HTERT RPE-1 (cell line): ENCODE results near the gene CNP.
"Not testable (repeated sequence)": the region's sequence is repeated elsewhere in the genome, so short reads cannot be mapped to it uniquely, and the experiment has no call there.

Experiments
- in situ Hi-C: fragments of 300-500 bp; cut with MboI; formaldehyde crosslinking; loops from 4 replicates; pipeline ENCODE4 v1.14.3; 2020; ENCODE audit warnings: low sequenced_read_pairs

The CNP gene

DNA sequence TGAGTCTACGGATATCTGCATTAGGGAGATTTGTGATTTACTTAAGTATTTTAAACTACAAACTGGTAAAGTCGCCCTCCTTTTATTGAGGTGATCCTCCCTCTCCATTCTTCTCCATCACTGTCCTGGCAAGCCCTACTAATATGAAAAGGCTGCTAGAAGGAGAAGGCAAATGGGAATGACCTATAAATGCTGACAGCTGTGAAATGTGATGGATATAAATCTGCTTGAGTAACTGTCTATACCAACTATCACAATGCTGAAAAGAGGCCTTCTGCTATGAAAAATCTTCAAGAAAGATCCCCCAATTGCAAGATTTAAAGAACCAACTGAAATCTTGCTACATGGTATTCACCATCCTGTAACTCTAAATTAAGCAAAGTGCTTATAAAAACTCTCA is 35.1 kb downstream of the CNP start:
- in situ Hi-C loops: no loop called here

DNA sequence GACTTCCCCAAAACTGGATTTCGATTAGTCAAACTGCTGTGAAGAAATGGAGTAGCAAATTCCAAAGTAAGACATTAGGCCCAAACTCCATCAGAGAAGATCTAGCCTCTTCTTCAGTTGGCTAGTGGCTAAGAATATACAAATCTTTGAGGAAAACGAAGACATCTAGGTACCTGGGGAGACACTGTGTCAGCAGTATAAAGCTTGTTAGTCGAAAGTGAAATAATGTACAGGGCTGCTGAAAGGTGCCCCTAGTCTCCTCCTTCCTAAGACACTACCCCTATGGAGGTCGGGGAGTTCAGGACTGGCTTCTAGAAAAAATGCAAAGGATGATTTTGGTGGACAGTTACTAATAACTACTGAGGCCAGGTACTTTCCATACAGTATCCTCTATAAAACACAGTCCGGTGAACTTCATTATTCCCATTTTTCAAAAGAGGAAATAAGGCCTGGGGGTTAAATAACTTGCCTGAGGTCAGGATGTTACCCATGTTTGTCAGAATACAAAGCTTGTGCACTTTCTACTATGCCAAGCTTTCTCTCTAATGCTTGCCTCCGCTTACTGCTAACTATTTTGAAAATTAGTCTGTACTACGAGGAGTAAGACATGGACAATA is 35.7 kb downstream of the CNP start:
- in situ Hi-C loops: no loop called here

DNA sequence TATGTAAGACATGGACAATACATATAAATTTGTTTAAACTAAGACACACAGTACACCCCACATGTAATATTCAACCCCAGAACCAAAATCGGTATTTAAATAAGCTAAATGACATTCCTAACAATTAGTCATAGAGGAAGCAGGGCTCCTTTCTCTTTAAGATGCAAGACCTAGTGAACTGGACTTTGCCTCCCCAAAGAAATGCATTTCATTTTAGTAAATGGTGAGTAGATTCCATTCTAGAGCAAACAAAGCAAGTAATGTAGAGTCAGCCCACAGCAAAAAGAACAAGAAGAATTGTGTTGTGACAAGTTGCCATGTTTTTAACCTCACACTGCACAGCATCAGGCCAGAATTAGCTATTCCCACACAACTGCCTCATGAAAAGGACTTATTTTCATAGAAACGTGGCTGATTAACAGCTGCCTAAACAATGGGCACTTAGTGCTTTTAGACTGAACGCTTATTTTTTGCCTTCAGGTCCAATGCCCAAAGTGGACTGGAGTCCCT is 36.3 kb downstream of the CNP start:
- in situ Hi-C loops: no loop called here

DNA sequence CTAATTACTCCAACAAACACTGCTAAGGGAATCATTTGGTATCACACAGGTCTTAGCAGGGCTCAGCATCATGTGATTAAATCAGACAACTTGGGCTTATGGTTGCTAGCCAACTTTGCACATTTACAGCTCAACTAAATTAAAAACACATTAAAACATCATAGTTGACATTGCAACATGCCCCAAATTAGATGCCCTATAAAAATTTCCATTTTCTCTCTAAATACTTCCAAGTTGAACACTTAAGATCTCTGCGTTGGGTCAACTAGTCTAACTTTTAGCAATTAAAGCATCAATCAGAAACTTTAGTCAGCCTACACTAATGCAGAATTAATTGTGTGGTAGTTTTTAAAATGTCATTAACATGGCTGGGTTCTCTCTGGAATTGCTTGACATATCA is 38.6 kb downstream of the CNP start:
- in situ Hi-C loops: no loop called here

DNA sequence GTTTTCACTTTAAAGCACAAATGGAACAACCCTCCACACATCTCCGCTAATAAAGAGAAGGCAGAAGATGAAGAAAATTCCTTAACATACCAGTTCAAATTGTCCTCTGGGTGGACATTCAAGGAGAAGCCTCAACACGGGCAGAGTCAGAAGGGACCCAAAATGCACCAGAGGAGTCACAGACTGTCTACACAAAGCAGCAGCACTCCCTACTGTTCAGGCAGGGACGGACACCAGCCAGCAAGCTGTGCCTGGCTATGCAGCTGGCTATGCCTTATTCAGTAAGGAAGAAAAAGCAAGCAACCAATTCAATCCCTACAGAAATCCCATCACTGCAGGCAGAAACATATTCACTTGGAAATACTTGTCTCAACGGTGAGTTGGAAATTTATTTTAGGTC is 42.6 kb downstream of the CNP start:
- in situ Hi-C loops: no loop called here

DNA sequence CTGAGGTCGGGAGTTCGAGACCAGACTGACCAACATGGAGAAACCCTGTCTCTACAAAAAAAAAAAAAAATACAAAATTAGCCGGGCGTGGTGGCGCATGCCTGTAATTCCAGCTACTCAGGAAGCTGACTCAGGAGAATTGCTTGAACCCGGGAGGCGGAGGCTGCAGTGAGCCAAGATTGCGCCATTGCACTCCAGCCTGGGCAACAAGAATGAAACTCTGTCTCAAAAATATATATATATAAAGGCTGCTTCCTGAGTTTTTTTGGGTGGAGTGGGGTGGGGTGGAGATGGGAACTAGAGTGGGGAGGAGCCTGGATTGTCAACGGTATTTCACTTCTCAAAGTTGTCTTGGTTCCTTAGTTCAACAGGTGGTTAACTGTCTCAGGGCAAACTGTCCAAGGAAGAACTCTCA is 43.7 kb downstream of the CNP start:
- in situ Hi-C loops: not testable (repeated sequence)

DNA sequence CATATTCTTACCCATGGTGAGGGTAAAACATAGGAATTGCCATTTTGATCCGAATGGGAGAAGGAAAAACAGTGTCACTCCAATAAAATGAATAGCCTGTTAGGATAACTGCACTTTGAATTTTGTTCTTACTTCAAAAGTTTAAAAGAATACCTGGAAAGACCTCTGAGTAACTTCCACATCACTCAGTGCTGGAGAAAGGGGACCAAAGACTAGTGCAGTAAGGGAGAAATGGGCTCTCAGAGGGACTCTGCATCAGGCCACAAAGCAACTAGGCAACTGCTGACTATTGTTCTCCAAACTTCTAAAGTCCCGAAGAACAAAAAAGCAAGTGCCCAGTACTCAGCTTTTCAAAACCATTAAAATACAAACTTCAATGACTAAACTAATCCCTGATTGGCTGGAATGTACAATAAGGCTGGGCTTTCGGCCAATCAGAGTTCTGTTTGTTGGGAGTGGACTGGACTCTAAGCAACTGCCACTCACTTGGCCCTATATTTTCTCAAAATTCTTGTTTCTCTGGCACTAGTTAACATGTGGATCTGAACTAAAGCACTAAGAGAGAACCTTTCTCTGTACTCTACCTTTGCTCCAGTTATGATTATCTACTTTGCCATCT is 44.4 kb downstream of the CNP start:
- in situ Hi-C loops: no loop called here

DNA sequence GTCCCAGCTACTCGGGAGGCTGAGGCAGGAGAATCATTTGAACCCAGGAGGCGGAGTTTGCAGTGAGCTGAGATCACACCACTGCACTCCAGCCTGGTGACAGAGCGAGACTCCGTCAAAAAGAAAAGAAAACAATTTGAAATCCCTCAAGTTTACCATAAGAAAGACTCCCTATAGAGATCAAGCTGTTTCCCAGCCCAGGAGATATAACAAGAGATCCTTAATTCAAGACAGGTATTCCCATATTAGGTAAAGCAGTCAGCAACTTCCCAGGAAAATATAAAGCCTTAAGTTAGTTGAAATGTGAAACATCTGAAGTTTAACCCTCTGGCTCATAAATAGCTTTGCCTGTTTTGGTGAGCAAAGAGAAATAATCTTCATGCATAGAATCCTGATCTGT is 45.8 kb downstream of the CNP start:
- in situ Hi-C loops: not testable (repeated sequence)

DNA sequence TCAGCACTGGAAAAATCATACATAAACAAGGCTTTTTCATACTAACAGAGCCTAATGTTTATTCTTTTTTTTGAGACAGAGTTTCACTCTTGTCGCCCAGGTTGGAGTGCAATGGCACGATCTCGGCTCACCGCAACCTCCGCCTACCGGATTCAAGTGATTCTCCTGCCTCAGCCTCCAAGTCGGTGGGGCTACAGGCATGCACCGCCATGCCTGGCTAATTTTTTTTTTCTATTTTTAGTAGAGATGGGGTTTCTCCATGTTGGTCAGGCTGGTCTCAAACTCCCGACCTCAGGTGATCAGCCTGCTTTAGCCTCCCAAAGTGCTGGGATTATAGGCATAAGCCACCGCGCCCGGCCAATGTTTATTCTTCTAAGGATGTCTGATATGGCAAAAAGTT is 47.1 kb downstream of the CNP start:
- in situ Hi-C loops: not testable (repeated sequence)

DNA sequence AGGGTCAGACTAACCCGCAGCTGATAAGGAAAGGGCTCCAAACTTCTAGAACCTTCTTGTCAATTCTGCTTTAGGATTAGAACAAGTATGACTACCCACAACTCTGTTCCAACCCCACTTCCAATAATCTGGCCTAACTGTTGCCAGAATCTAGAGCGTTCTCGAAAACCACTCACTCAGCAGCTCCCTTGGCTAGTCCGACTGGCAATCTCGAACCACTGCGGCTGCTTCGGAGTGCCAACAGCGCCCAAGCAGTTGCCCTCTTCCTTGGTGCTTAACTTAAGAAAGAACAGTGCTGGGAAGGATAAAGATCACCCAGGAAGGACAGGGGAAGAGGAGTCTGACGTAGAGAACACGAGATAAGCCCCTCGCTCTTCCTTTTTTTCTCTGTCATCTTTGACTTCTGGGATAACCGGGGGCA is 49.8 kb downstream of the CNP start:
- in situ Hi-C loops: no loop called here

DNA sequence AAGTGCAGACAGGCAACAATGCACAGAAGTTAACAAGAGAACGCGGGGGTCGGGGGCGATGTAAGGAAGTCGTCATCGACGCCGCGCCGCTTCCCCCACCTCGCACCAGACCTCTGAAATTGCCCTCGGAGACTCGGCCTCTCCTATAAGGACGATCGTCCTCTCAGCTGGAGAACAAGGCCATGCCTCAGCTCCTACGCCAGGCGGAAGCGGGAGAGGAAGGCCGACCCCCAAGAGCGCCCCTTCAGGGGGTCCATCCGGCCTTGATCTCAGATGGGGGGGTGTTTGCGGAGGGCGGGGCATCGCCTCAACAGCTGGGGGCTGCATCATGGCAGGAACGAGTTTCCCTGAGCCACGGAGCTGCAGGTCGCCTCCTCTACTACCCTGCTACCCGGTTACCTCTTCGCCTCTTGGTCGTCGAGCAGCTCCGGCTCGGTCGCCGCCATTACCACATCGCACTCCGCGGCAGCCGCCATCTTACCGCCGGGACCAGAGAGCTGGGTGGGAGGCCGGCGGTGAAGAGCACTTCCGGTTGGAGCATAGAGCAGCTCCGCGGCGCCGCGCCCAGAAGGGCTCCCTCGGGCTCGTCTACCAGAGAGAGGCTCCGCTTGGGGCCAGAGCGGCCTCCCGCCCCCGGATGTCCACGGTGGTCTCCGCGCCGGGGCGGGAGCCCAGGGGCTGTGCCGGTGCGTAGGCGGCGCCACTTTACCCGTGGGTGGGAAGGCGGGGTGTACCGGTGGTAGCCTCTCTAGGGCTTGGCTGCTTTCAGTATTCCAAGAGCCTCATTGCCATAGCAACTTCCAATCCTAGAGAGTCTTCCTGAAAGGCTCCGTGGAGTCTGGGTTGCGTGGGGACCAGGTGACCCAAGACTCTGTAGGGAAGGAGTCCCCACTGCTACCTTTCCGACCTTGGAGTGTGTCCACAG is 50.6 kb downstream of the CNP start, which contains the start of gene DNAJC7:
Gene DNAJC7 (minus strand): TSS at position 499 of the 925 bp plus-strand sequence. CDS start 23 bp downstream, at position 476.
- in situ Hi-C loops: no loop called here

DNA sequence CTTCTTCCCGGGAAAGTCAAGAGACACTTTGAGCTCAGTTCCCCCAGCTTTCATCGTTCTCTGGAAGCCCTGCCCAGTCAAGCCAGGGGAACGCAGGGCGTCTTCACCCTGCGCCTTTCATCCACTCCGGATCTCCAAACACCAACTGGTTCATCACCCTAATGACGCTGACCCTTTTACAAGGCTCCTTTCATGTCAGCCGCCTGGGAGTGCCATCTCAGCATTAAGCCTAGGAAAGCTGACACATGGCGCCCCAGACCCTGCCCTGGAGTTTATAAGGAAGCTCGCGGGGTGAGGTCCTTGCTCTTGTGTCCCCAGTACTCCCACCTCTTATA is 51.2 kb downstream of the CNP start:
- in situ Hi-C loops: no loop called here

DNA sequence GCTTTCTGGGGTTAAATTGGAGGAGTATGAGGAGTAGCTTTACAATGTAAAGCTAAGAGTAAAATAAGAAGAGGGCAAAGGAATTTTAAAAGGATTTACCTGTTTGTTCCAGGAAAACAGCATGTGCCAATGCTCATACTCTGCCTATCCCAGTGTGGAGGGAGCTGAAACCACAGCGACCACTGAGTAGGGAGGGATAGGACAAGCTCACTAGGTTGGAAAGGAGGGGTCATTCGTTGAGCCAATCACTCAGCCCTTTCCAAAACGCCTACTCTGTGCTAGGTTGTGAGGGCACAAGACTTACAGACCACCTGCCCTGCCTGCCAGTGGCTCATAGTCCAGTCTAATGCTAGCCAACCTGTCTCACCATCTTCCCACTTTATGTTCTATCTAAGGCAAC is 51.7 kb downstream of the CNP start:
- in situ Hi-C loops: no loop called here

DNA sequence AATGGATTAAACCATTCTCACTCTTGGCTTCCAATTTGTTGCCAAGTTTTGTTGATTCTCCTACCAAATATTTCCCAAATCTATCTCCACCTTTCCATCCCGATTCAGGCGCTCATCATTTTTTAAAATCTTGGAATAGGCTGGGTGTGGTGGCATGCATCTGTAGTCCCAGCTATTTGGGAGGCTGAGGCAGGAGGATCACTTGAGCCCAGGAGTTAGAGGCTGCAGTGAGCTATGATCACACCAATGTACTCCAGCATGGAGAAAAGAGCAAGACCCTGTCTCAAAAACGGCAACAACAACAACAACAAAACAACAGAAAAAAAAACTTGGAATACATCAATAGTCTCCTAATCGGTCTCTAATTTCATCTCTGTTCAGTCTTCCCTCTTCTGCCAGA is 52.4 kb downstream of the CNP start:
- in situ Hi-C loops: no loop called here

DNA sequence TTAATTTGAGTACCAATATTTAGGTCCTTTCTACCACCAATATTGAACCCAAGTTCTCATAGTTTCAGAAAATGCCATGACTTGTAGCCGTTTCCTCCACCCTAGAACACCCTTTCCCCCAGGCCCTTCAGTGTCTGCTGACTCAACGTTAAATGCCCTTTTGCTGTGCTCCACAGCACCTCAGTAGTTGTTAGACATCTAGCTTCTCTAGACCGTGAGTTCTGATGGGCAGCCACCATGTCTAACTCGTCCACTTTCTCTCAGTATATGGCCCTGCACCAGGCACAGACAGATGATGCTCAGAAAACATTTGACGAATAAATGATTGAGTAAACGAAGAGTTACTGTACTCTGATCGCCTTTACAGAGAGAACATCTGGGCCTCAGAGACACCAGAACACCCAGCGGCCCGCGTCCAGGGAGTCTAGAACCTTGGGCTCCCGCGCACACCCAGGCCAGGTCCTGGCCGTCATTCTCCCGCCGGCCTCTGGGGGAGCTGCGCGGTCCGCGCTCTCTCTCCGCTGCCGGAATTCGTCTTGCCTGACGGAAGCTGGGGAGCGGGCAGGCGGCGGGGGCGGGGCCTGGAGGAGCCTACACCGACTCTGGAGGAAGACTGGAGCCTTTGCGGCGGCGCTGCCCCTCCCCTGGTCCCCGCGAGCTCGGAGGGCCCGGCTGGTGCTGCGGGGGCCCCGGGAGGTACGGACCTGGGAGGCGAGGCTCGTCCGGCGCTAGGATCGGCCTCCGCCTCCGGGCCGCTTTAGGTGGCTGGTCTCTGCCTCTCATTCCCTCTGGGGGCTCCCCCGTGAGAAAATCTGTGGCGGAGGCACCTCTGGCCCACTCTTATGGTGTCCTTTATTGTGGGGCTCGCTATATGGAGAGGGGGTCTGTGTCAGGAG is 53.2 kb downstream of the CNP start, which contains the start of gene NKIRAS2:
Gene NKIRAS2 (plus strand): TSS at position 582 of the 896 bp plus-strand sequence. CDS start 1,488 bp downstream, outside the sequence.
- in situ Hi-C loops: no loop called here

DNA sequence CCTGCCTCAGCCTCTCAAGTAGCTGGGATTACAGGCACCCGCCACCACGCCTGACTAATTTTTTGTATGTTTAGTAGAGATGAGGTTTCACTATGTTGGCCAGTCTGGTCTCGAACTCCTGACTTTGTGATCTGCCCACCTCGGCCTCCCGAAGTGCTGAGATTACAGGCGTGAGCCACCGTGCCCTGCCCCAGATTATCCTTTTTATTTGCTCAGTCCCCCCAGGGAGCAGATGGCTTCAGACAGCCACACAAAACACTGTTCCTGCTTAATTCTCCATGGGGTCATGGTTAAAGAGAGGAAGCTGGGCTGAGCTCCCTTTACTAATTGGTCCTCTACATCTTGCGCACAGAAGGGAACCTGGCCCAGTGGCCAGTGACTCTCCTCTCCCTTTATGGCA is 54.2 kb downstream of the CNP start:
- in situ Hi-C loops: not testable (repeated sequence)

DNA sequence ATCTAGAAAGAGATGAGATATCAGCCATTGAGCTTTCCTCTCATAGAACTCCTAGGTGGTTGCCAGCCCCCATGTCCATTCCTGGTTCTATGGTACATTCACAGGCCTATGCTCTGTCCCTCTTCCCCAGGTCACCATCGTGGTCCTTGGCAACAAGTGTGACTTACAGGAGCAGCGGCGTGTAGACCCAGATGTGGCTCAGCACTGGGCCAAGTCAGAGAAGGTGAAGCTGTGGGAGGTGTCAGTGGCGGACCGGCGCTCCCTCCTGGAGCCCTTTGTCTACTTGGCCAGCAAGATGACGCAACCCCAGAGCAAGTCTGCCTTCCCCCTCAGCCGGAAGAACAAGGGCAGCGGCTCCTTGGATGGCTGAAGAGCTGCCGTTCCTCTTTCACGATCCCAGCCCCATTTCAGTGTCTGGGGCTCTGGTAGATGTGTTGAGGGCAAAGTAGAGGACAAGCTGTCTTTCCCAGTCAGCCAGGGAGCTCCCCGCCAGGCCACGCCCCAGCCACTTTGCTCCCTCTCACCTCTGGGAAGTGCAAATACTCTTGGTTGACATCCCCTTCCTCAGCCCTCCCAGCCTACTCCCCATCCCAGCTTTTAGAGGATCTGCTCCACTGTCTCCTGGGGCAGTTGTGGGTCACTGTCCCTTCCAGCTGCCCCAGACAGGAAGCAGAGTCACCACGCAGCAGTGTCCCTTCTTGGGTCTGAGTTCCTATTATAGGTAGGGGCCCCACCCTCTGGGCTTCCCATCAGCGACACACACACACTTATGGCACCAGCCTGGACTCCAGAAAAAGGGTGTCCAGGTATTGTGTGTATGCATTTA is 57.1 kb downstream of the CNP start:
- in situ Hi-C loops: no loop called here

DNA sequence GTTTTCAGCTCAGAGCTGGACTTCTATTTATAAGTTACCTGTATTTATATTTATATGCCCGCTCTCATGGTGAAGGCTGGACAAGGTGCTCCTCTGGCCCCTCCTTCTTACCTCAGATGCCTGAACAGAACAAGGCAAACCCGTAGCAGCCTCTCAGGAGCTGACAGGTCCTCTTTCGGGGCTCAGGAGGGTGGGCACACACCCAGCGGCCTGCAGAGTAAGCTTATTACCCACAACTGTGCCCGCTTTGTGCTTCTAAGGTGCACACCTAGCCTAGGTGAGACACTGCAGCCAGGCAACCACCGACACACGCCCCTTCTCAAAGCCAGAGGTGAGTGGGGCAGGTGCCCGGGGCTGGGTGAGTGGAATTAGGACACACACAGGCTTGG is 58.6 kb downstream of the CNP start:
- in situ Hi-C loops: no loop called here

DNA sequence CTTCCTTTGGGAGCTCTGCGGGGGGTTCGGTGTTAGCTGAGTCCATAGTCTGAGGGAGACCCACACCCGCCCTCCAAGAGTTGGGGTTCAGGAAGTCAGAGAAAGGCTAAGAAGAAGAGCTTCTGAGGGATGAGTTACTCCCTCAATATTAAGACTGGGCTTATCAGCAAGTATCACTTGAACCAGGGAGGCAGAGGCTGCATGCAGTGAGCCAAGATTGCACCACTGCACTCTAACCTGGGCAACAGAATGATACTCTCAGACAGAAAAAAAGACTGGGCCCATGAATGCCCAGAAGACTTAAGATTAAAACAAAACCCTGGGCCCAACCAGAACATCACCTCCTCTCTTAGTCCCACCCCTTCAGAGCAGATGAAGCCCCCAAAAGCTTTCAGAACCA is 59.3 kb downstream of the CNP start:
- in situ Hi-C loops: no loop called here
